D341Med (cell line): ENCODE results near the gene MGMT.

Experiments
- DNase-seq: peaks from one replicate; pipeline ENCODE4 v3.0.0; 2012; ENCODE audit warnings: low spot score

MGMT gene

GRCh38 chr10:129807211-129807610 is 340.2 kb downstream of the MGMT start:
- DNase-seq: no peak

DNA sequence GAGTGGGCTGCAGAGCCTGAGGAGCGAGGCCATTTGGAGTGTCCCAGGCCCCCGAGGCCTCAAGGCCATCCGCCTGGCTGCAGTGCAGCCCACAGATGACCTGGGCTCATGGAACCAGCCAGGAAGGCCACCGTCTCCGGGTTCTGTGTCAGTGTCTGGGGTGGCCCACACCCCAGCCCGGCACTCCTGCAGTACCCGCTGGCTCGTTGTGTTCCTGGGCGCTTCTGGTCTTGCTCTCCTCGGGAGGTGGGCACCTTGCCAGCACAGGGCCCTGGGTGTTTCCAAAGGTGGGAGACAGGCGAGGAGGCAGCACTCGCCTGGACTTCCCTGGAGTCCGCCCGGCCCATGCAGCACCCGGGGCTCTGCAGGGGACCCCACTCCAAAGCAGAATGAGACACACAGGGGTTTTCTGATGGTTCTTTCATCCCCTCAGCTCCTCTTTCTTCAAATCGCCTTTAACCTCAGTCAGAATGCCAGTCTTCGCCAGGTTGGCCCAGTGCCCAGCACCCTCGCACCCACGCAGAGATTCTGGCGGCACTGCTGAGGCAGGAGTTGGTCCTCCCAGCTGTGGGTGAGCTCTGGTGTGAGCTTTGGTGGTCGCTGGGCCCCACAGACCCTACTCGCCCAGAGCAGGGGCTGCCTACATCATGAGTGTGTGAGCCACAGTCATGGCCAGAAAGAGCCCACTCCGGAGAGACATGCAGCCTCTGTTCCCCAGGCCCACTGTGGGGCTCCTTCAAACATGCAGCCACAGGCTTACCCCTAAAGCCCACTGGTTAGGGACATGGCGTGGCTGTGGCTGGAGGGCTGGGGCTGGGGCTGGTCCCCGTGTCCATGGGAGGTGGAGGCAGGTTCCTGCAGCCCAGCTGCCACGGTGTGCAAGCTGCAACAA is 341.3 kb downstream of the MGMT start:
- no peak for DNase-seq

DNA sequence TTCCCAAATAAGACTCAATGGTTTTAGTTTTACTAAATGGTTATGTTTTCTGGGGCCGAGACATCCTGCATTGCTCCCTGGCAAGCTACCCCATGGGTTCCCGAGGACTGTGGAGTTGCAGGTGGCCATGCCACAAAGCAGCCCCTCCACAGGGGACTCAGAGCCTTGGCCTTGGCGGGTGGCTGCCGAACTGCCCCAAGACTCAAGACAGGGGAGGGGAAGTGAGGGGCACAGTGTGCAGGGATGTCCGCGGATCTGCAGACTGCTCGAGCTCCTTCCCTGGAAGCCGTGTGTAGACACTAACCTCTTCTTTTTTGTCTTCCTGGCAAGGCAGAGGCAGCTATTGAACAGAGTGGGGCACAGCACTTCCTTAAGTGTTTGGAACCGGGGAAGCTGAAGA is 342.4 kb downstream of the MGMT start:
- no peak for DNase-seq

DNA sequence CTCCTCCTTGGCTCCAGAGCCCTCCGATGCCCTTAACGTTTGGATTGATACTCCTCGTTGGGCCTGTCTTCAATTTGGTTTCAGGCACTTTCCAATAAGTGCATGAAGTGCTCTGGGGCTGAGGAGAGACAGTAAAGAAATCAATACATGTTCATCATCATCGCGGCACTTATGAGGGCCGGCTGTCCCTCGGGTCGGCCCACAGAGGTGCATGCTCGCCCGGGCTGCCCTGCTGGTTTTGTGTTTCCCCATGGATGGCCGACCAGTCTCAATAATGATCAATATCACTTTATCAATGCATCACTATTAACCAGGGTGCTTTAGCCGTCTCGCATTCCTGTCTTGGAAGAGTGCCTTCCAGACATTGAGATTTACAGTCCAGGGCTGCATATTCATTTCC is 342.8 kb downstream of the MGMT start:
- DNase-seq: no peak

DNA sequence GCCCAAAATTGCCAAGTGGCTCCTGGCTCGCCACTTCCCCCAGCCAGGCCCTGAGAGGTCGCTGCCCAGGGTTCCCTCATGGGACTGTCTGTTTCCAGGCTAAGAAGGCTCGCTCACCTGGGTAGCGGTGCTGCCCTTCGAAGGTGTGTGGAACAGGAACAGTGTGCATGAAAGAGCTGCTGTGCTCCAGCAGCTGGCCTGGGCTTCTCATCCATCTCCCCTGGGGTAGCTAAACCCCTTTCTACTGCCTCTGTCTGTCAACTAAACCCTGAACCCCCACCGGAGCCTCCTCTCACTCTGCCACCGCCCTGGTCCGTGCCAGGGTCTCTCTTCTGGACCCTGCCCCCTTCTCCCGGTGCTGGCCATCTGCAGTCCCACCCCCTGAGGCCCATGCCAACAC is 344.2 kb downstream of the MGMT start:
- DNase-seq: no peak

GRCh38 chr10:129812398-129812797 is 345.4 kb downstream of the MGMT start:
- no peak for DNase-seq

- no peak for DNase-seq
These were observed 347.9 kb downstream of the MGMT start for GRCh38 chr10:129814681-129815646.

- DNase-seq: no peak
These were observed 349.0 kb downstream of the MGMT start for GRCh38 chr10:129815898-129816655.

GRCh38 chr10:129816656-129817045 is 349.6 kb downstream of the MGMT start:
- DNase-seq: no peak
